Left lung (tissue), 10 donors: Measurements from ENCODE around the gene CDC14B. TPM values are rescaled to one million over a fixed set of nuclear protein-coding genes. Genes with fewer than 3 reads are reported as not detected.
"Not testable (repeated sequence)": the region's sequence is repeated elsewhere in the genome, so short reads cannot be mapped to it uniquely, and the experiment has no call there.

Source experiments
- ATAC-seq: fragments of 200-7000 bp; cut with Tn5 transposase; one replicate; pipeline ENCODE4 v1.9.1; 2020; ENCODE audit warnings: moderate library complexity
- DNase-seq, 4 donors: peaks; one replicate each; pipeline ENCODE4 v3.0.0-alpha.2; 2013 to 2020
- H3K27ac ChIP-seq, 2 donors: fragments of 200-600 bp; sonication (generic) in 1 of 2; one replicate each; pipeline versions ENCODE4 v1.5.0 to v1.8.0; 2020 to 2021
- H3K27me3 ChIP-seq, 2 donors: fragments of 200-600 bp; sonication (generic) in 1 of 2; one replicate each; pipeline versions ENCODE4 v1.5.0 to v1.8.0; 2020 to 2021
- H3K36me3 ChIP-seq, 2 donors: fragments of 200-600 bp; sonication (generic) in 1 of 2; one replicate each; pipeline versions ENCODE4 v1.5.0 to v1.8.0; 2020 to 2021
- H3K4me1 ChIP-seq, 2 donors: fragments of 200-600 bp; one replicate each; pipeline ENCODE4 v1.8.0; 2021
- H3K4me3 ChIP-seq, 2 donors: fragments of 200-600 bp; sonication (generic) in 1 of 2; one replicate each; pipeline versions ENCODE4 v1.5.0 to v1.8.0; 2020 to 2021; ENCODE audit warnings: mild to moderate bottlenecking in 1 of 2
- H3K9me3 ChIP-seq, 2 donors: fragments of 200-600 bp; sonication (generic) in 1 of 2; one replicate each; pipeline versions ENCODE4 v1.5.0 to v1.8.0; 2020 to 2021
- intact Hi-C, 2 donors: fragments of 100-400 bp; cut with DNase I; formaldehyde crosslinking; loops; one replicate each; pipeline versions ENCODE4 v1.11.2 to v1.14.2; 2022
- polyA plus RNA-seq, 6 donors: library from polyadenylated mRNA; unstranded; fragments of 120-200 nt; gene quantifications; one replicate each; pipeline ENCODE4 v1.2.1, GENCODE V29; 2013; ENCODE audit not compliant: insufficient read length in 6 of 6
- total RNA-seq, 2 donors: library from RNA; stranded (reverse); fragmentation: NEBNext Ultra II Directional; extraction: Animal tissue kit (Norgen Biotek cat#: 25700); gene quantifications; one replicate each; pipeline ENCODE4 v1.2.1, GENCODE V29; 2021
- TF ChIP-seq, protein P1 (sequence below), 2 donors: fragments of 200-600 bp; sonication (generic) in 1 of 2; IDR thresholded peaks; one replicate each; pipeline versions ENCODE4 v1.5.0 to v1.8.0; 2021; ENCODE audit warnings: antibody characterized with exemption in 2 of 2
- donor health status: DM: no; HTN: yes; CAD: no.
- donor health status: DM: no; HTN: no; CAD: no.

The CDC14B gene
- total and polyA plus RNA-seq, 8 donors: 10.5 to 20.3 (median 17.9) TPM

DNA sequence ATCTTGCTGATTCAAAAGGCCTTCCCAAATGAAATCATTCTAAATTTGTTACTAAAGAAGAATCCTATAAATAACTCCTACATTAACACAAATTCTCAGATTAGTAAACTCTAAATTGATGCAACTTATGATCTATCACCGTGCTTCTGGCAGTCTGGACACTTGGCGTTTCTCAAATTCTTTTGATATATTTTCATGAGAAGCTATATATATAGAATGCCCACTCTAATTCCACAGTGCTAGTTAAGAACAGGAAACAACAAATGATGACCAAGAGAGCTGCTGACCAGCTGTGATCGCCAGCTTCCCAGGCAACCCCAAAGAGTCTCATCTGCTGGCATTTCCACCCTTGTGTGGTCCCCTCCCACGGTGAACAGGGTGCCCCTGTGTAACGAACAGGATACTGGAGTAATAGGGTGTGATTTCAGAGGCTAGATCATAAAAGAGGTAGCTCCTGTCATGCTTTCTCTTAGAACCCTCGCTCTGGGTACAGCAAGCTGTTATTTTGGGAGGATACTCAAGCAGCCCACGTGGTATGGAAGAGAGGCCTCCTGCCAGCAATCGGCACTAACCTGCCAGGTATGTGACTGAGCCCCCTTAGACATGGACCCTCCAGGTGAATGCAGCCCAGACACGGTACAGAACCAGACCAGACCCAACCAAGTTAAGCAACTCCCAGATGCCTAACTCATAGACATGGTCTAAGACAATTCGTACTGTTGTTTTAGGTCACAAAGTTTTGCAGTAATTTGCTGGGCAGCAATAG, 64.7 kb downstream of the CDC14B start:
- H3K4me1 ChIP-seq: peaks cover 0 to 14% of the 10 kb centered on the region in 2 donors
- intact Hi-C loops: no loop called here
- TF ChIP-seq, protein P1, sequence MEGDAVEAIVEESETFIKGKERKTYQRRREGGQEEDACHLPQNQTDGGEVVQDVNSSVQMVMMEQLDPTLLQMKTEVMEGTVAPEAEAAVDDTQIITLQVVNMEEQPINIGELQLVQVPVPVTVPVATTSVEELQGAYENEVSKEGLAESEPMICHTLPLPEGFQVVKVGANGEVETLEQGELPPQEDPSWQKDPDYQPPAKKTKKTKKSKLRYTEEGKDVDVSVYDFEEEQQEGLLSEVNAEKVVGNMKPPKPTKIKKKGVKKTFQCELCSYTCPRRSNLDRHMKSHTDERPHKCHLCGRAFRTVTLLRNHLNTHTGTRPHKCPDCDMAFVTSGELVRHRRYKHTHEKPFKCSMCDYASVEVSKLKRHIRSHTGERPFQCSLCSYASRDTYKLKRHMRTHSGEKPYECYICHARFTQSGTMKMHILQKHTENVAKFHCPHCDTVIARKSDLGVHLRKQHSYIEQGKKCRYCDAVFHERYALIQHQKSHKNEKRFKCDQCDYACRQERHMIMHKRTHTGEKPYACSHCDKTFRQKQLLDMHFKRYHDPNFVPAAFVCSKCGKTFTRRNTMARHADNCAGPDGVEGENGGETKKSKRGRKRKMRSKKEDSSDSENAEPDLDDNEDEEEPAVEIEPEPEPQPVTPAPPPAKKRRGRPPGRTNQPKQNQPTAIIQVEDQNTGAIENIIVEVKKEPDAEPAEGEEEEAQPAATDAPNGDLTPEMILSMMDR (IDR thresholded peaks at IDR 0.05): no peak
- no peak overlapping the region for H3K4me3 ChIP-seq
- H3K9me3 ChIP-seq: no peaks in the 10 kb centered on the region
- no peaks in the 10 kb centered on the region for H3K27me3 ChIP-seq
- H3K36me3 ChIP-seq: no peaks in the 10 kb centered on the region
- DNase-seq (no peak), ATAC-seq (no peak)
- peak overlapping the region in 1 of 2 donors; percentile 58 for H3K27ac ChIP-seq

DNA sequence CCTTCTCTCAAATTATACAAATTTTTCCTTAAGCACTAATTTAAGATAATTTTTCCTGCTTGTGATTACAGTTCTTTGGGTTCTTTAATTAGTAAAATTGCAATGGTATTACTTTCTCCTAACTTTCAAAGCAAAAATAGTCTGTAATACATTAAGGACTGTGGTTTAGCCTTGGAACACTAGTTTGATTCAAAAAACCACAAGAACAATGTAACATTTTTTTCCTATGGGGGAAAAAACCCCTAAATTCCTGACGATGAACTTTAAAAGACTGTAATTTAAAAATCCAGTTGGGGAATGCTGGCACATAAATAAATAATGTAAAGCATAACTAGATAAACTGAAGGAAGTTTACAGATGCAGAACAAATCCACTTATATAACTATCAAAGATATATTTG, 65.3 kb downstream of the CDC14B start:
- TF ChIP-seq, protein P1 (IDR thresholded peaks at IDR 0.05): no peak
- Histone ChIP-seq H3K27me3 (no peaks in the 10 kb centered on the region), H3K4me3 (no peak overlapping the region), H3K36me3 (no peaks in the 10 kb centered on the region), H3K9me3 (no peaks in the 10 kb centered on the region), H3K27ac (peak overlapping the region in 1 of 2 donors; percentile 72), H3K4me1 (peaks cover 0 to 14% of the 10 kb centered on the region in 2 donors)
- intact Hi-C loops: no loop called here
- ATAC-seq (no peak), DNase-seq (no peak)

DNA sequence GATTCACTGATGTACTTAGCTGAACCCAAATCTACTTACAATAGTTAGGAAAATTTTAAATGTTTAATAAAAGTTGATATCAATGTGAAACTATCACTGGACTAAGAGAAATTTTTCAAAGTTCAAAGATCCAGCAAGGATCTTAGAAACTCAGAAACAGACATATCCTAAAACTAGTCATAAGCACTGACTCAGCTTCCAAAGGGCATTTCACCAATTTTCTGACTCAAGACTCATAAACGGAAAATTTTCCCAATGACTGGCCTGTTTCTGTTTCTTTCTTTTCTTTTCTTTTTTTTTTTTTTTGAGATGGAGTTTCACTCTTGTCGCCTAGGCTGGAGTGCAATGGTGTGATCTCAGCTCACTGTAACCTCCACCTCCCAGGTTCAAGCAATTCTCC, 66.6 kb downstream of the CDC14B start:
- TF ChIP-seq, protein P1 (IDR thresholded peaks at IDR 0.05): no peak
- H3K4me1 ChIP-seq: peaks cover 0 to 14% of the 10 kb centered on the region in 2 donors
- no peak for DNase-seq
- H3K27me3 ChIP-seq: no peaks in the 10 kb centered on the region
- H3K4me3 ChIP-seq: no peak overlapping the region
- no peak for ATAC-seq
- H3K27ac ChIP-seq: peak overlapping the region in 1 of 2 donors; percentile 72
- intact Hi-C loops: no loop called here
- H3K9me3 ChIP-seq: no peaks in the 10 kb centered on the region
- H3K36me3 ChIP-seq: no peaks in the 10 kb centered on the region

DNA sequence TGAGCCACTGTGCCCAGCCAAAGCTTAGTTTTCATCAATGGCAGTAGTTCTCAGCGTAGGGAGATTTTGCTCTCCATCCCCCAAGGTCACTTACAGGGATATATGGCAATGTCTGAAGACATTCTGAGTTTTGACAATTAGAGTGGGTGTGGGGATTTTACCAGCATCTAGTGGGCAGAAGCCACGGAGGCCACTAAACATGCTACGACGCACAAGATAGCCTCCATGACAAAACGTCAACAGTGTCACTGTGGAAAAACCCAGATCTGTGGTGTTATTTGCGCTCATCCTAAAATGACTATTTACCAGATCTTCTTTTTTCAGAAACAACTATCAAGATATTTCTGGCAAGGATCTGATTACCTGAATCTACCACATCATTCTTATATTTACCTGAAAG, 68.2 kb downstream of the CDC14B start:
- ATAC-seq: no peak
- intact Hi-C loops: no loop called here
- no peaks in the 10 kb centered on the region for H3K36me3 ChIP-seq
- DNase-seq: no peak
- H3K27ac ChIP-seq: no peak overlapping the region
- H3K4me3 ChIP-seq: no peak overlapping the region
- peaks cover 0 to 12% of the 10 kb centered on the region in 2 donors for H3K4me1 ChIP-seq
- no peaks in the 10 kb centered on the region for H3K27me3 ChIP-seq
- H3K9me3 ChIP-seq: no peaks in the 10 kb centered on the region
- TF ChIP-seq, protein P1 (IDR thresholded peaks at IDR 0.05): no peak

DNA sequence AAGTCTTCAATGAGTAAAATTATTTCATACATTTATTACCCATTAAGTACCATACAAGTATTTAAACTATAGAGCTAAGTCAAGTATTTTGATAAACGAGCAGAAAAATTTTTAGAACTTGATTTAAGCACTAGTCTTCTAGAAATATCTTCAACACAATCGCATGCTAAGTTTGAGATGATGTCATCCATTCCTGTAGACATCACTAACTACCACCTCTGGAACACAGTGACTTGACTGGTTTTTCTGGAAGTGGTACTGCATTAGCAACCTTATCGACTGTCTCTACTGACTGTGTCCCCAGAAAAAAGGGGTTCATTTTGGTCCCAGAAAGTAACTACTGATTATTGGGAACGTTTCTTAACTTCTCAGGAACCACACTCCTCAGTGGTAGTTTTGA, 69.0 kb downstream of the CDC14B start:
- ATAC-seq: no peak
- DNase-seq: no peak
- intact Hi-C loops: no loop called here

DNA sequence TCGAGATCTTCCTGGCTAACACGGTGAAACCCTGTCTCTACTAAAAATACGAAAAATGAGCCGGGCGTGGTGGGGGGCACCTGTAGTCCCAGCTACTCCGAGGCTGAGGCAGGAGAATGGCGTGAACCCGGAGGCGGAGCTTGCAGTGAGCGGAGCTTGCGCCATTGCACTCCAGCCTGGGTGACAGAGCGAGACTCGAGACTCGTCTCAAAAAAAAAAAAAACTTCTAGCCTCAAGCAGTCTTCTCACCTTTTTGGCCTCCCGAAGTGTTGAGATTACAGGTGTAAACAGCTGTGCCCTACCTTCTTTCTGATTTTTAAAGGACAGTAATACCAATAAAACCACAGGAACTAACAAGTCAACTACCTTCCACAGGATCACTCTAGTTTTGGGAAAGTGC, 76.5 kb downstream of the CDC14B start:
- H3K9me3 ChIP-seq, H3K4me3 ChIP-seq: not testable (repeated sequence)

More for the DNA sequence above, 69.0 kb downstream of the CDC14B start:
- no peaks in the 10 kb centered on the region for H3K36me3 ChIP-seq
- H3K9me3 ChIP-seq: no peaks in the 10 kb centered on the region
- H3K27me3 ChIP-seq: no peaks in the 10 kb centered on the region
- no peak overlapping the region for H3K4me3 ChIP-seq
- H3K4me1 ChIP-seq: peaks cover 0 to 5% of the 10 kb centered on the region in 2 donors
- H3K27ac ChIP-seq: no peak overlapping the region
- TF ChIP-seq, protein P1 (IDR thresholded peaks at IDR 0.05): no peak

More for the DNA sequence above, 76.5 kb downstream of the CDC14B start:
- H3K27me3 ChIP-seq, ATAC-seq, DNase-seq, H3K4me1 ChIP-seq, H3K27ac ChIP-seq, H3K36me3 ChIP-seq, intact Hi-C loops: not testable (repeated sequence)
